Measurements from ENCODE around the gene EHD4.

The EHD4 gene

GRCh38 chr15:41865490-41866055, 106.8 kb downstream of the EHD4 start:
- Histone ChIP-seq H3K4me1 (ENCODE audit: control insufficient read depth, insufficient read depth, low read length) (peaks cover 8% of the 10 kb centered on the region), H3K27me3 (ENCODE audit: control insufficient read depth, insufficient read depth, low read length) (peaks cover 10% of the 10 kb centered on the region), H3K9me3 (replicated peaks; ENCODE audit: low read length) (no peaks in the 10 kb centered on the region), H3K36me3 (ENCODE audit: insufficient read depth, low read length) (no peaks in the 10 kb centered on the region), H3K4me3 (ENCODE audit: low read length) (no peak overlapping the region), H3K4me2 (ENCODE audit: low read length) (no peak overlapping the region), H3K9ac (ENCODE audit: low read depth, low read length) (no peak overlapping the region)

- Histone ChIP-seq H3K36me3 (ENCODE audit: insufficient read depth, low read length) (no peaks in the 10 kb centered on the region), H3K9me3 (replicated peaks; ENCODE audit: low read length) (no peaks in the 10 kb centered on the region), H3K9ac (ENCODE audit: low read depth, low read length) (no peak overlapping the region), H3K4me3 (ENCODE audit: low read length) (no peak overlapping the region), H3K27me3 (ENCODE audit: control insufficient read depth, insufficient read depth, low read length) (peaks cover 13% of the 10 kb centered on the region), H3K4me1 (ENCODE audit: control insufficient read depth, insufficient read depth, low read length) (no peaks in the 10 kb centered on the region), H3K4me2 (ENCODE audit: low read length) (no peak overlapping the region)
These were observed 109.7 kb downstream of the EHD4 start for GRCh38 chr15:41862515-41863116.

GRCh38 chr15:41861736-41862356, 110.5 kb downstream of the EHD4 start:
- no peak overlapping the region for H3K4me3 ChIP-seq (ENCODE audit: low read length)
- H3K36me3 ChIP-seq (ENCODE audit: insufficient read depth, low read length): no peaks in the 10 kb centered on the region
- no peaks in the 10 kb centered on the region for H3K9me3 ChIP-seq (replicated peaks; ENCODE audit: low read length)
- H3K9ac ChIP-seq (ENCODE audit: low read depth, low read length): no peak overlapping the region
- no peaks in the 10 kb centered on the region for H3K4me1 ChIP-seq (ENCODE audit: control insufficient read depth, insufficient read depth, low read length)
- peaks cover 13% of the 10 kb centered on the region for H3K27me3 ChIP-seq (ENCODE audit: control insufficient read depth, insufficient read depth, low read length)
- H3K4me2 ChIP-seq (ENCODE audit: low read length): no peak overlapping the region

- H3K27me3 ChIP-seq (ENCODE audit: control insufficient read depth, insufficient read depth, low read length): peaks cover 17% of the 10 kb centered on the region
- H3K9ac ChIP-seq (ENCODE audit: low read depth, low read length): no peak overlapping the region
- no peaks in the 10 kb centered on the region for H3K36me3 ChIP-seq (ENCODE audit: insufficient read depth, low read length)
- H3K4me2 ChIP-seq (ENCODE audit: low read length): no peak overlapping the region
- H3K4me1 ChIP-seq (ENCODE audit: control insufficient read depth, insufficient read depth, low read length): no peaks in the 10 kb centered on the region
- H3K4me3 ChIP-seq (ENCODE audit: low read length): no peak overlapping the region
- H3K9me3 ChIP-seq (replicated peaks; ENCODE audit: low read length): no peaks in the 10 kb centered on the region
These were observed 112.1 kb downstream of the EHD4 start for GRCh38 chr15:41860049-41860828.

- Histone ChIP-seq H3K9ac (ENCODE audit: low read depth, low read length) (no peak overlapping the region), H3K27me3 (ENCODE audit: control insufficient read depth, insufficient read depth, low read length) (peaks cover 20% of the 10 kb centered on the region), H3K9me3 (replicated peaks; ENCODE audit: low read length) (no peaks in the 10 kb centered on the region), H3K4me1 (ENCODE audit: control insufficient read depth, insufficient read depth, low read length) (no peaks in the 10 kb centered on the region), H3K4me3 (ENCODE audit: low read length) (no peak overlapping the region), H3K4me2 (ENCODE audit: low read length) (no peak overlapping the region), H3K36me3 (ENCODE audit: insufficient read depth, low read length) (no peaks in the 10 kb centered on the region)
These were observed 113.6 kb downstream of the EHD4 start for GRCh38 chr15:41858756-41859155.

GRCh38 chr15:41857316-41857715, 115.0 kb downstream of the EHD4 start:
- Histone ChIP-seq H3K9ac (ENCODE audit: low read depth, low read length) (no peak overlapping the region), H3K36me3 (ENCODE audit: insufficient read depth, low read length) (no peaks in the 10 kb centered on the region), H3K4me2 (ENCODE audit: low read length) (no peak overlapping the region), H3K4me1 (ENCODE audit: control insufficient read depth, insufficient read depth, low read length) (no peaks in the 10 kb centered on the region), H3K4me3 (ENCODE audit: low read length) (no peak overlapping the region), H3K27me3 (ENCODE audit: control insufficient read depth, insufficient read depth, low read length) (peaks cover 26% of the 10 kb centered on the region), H3K9me3 (replicated peaks; ENCODE audit: low read length) (no peaks in the 10 kb centered on the region)

- Histone ChIP-seq H3K27me3 (ENCODE audit: control insufficient read depth, insufficient read depth, low read length) (peaks cover 30% of the 10 kb centered on the region), H3K9me3 (replicated peaks; ENCODE audit: low read length) (no peaks in the 10 kb centered on the region), H3K36me3 (ENCODE audit: insufficient read depth, low read length) (no peaks in the 10 kb centered on the region), H3K4me3 (ENCODE audit: low read length) (no peak overlapping the region), H3K4me2 (ENCODE audit: low read length) (no peak overlapping the region), H3K4me1 (ENCODE audit: control insufficient read depth, insufficient read depth, low read length) (no peaks in the 10 kb centered on the region), H3K9ac (ENCODE audit: low read depth, low read length) (no peak overlapping the region)
These were observed 115.6 kb downstream of the EHD4 start for GRCh38 chr15:41856716-41857115.

- no peaks in the 10 kb centered on the region for H3K36me3 ChIP-seq (ENCODE audit: insufficient read depth, low read length)
- H3K27me3 ChIP-seq (ENCODE audit: control insufficient read depth, insufficient read depth, low read length): peaks cover 28% of the 10 kb centered on the region
- no peaks in the 10 kb centered on the region for H3K9me3 ChIP-seq (replicated peaks; ENCODE audit: low read length)
- no peak overlapping the region for H3K4me2 ChIP-seq (ENCODE audit: low read length)
- H3K9ac ChIP-seq (ENCODE audit: low read depth, low read length): no peak overlapping the region
- H3K4me3 ChIP-seq (ENCODE audit: low read length): no peak overlapping the region
- no peaks in the 10 kb centered on the region for H3K4me1 ChIP-seq (ENCODE audit: control insufficient read depth, insufficient read depth, low read length)
These were observed 116.1 kb downstream of the EHD4 start for GRCh38 chr15:41856262-41856661.

GRCh38 chr15:41855261-41855961, 116.9 kb downstream of the EHD4 start:
- H3K4me3 ChIP-seq (ENCODE audit: low read length): no peak overlapping the region
- H3K36me3 ChIP-seq (ENCODE audit: insufficient read depth, low read length): no peaks in the 10 kb centered on the region
- H3K4me1 ChIP-seq (ENCODE audit: control insufficient read depth, insufficient read depth, low read length): no peaks in the 10 kb centered on the region
- no peak overlapping the region for H3K9ac ChIP-seq (ENCODE audit: low read depth, low read length)
- H3K9me3 ChIP-seq (replicated peaks; ENCODE audit: low read length): no peaks in the 10 kb centered on the region
- H3K27me3 ChIP-seq (ENCODE audit: control insufficient read depth, insufficient read depth, low read length): peaks cover 36% of the 10 kb centered on the region
- no peak overlapping the region for H3K4me2 ChIP-seq (ENCODE audit: low read length)

- H3K4me3 ChIP-seq (ENCODE audit: low read length): no peak overlapping the region
- H3K27me3 ChIP-seq (ENCODE audit: control insufficient read depth, insufficient read depth, low read length): peaks cover 40% of the 10 kb centered on the region
- no peak overlapping the region for H3K9ac ChIP-seq (ENCODE audit: low read depth, low read length)
- H3K4me1 ChIP-seq (ENCODE audit: control insufficient read depth, insufficient read depth, low read length): no peaks in the 10 kb centered on the region
- no peaks in the 10 kb centered on the region for H3K9me3 ChIP-seq (replicated peaks; ENCODE audit: low read length)
- H3K4me2 ChIP-seq (ENCODE audit: low read length): no peak overlapping the region
- H3K36me3 ChIP-seq (ENCODE audit: insufficient read depth, low read length): no peaks in the 10 kb centered on the region
These were observed 117.9 kb downstream of the EHD4 start for GRCh38 chr15:41854443-41854842.

- peaks cover 40% of the 10 kb centered on the region for H3K27me3 ChIP-seq (ENCODE audit: control insufficient read depth, insufficient read depth, low read length)
- H3K36me3 ChIP-seq (ENCODE audit: insufficient read depth, low read length): no peaks in the 10 kb centered on the region
- H3K9me3 ChIP-seq (replicated peaks; ENCODE audit: low read length): no peaks in the 10 kb centered on the region
- no peaks in the 10 kb centered on the region for H3K4me1 ChIP-seq (ENCODE audit: control insufficient read depth, insufficient read depth, low read length)
- no peak overlapping the region for H3K4me3 ChIP-seq (ENCODE audit: low read length)
- no peak overlapping the region for H3K4me2 ChIP-seq (ENCODE audit: low read length)
- H3K9ac ChIP-seq (ENCODE audit: low read depth, low read length): no peak overlapping the region
These were observed 118.5 kb downstream of the EHD4 start for GRCh38 chr15:41853831-41854230.

Measured in skeletal muscle satellite cell (primary cell).